HepG2 (cell line): Measurements from ENCODE around the gene ZNF280A. TPM values are rescaled to one million over a fixed set of nuclear protein-coding genes. Genes with fewer than 3 reads are reported as not detected.

Experiments used
- BHLHE40 ChIP-seq: IDR thresholded peaks from 2 replicates; pipeline ENCODE4 v1.6.1; 2011; ENCODE audit warnings: low read length, improper control_type of control experiment
- GABPA ChIP-seq, 2 experiments: IDR thresholded peaks; 2 replicates each; pipeline ENCODE4 v1.6.1; 2011 to 2016; ENCODE audit warnings: low read depth in 2 of 2, low read length in 1 of 2, missing biosample characterization in 1 of 2, missing genetic modification characterization in 1 of 2
- GPBP1L1 ChIP-seq: sonication (generic); formaldehyde crosslinking; IDR thresholded peaks from 2 replicates; pipeline ENCODE4 v1.5.0; 2020; ENCODE audit warnings: mild to moderate bottlenecking, missing genetic modification reagents
- HDAC6 ChIP-seq: fragments of 200-600 bp; sonication (generic); IDR thresholded peaks from 2 replicates; pipeline ENCODE4 v1.7.0; 2017; ENCODE audit warnings: mild to moderate bottlenecking, antibody characterized with exemption, low read length, low read depth
- HMGXB3 ChIP-seq: sonication (generic); formaldehyde crosslinking; IDR thresholded peaks from 2 replicates; pipeline ENCODE4 v1.4.0; 2020; ENCODE audit warnings: missing genetic modification reagents, borderline replicate concordance
- PRMT3 ChIP-seq: sonication (generic); formaldehyde crosslinking; IDR thresholded peaks from 2 replicates; pipeline ENCODE4 v1.8.1; 2022; ENCODE audit warnings: low read depth, mild to moderate bottlenecking, moderate library complexity, missing genetic modification reagents, borderline replicate concordance
- SALL2 ChIP-seq: sonication (generic); formaldehyde crosslinking; IDR thresholded peaks from 2 replicates; pipeline ENCODE4 v1.8.1; 2023; ENCODE audit warnings: mild to moderate bottlenecking, missing genetic modification reagents, inconsistent platforms
- SP2 ChIP-seq: sonication (generic); formaldehyde crosslinking; IDR thresholded peaks from 2 replicates; pipeline ENCODE4 v1.5.1; 2020; ENCODE audit warnings: mild to moderate bottlenecking, missing genetic modification reagents
- STAG1 ChIP-seq: sonication (generic); formaldehyde crosslinking; IDR thresholded peaks from 2 replicates; pipeline ENCODE4 v1.4.0; 2020; ENCODE audit warnings: missing genetic modification reagents
- TAF1 ChIP-seq: sonication (generic); formaldehyde crosslinking; IDR thresholded peaks from 2 replicates; pipeline ENCODE4 v1.4.0; 2020; ENCODE audit warnings: missing genetic modification reagents
- UBTF ChIP-seq: sonication (generic); formaldehyde crosslinking; IDR thresholded peaks from 2 replicates; pipeline ENCODE4 v1.4.0; 2020; ENCODE audit warnings: mild to moderate bottlenecking, missing genetic modification reagents
- ZKSCAN8 ChIP-seq: IDR thresholded peaks from 2 replicates; pipeline ENCODE4 v1.6.1; 2016; ENCODE audit warnings: borderline replicate concordance, missing genetic modification reagents, missing compliant biosample characterization
- ZNF343 ChIP-seq: sonication (generic); formaldehyde crosslinking; IDR thresholded peaks from 2 replicates; pipeline ENCODE4 v1.4.0; 2020; ENCODE audit warnings: mild to moderate bottlenecking, missing genetic modification reagents
- ZNF354B ChIP-seq: sonication (generic); formaldehyde crosslinking; IDR thresholded peaks from 2 replicates; pipeline ENCODE4 v1.8.0; 2022; ENCODE audit warnings: mild to moderate bottlenecking, missing genetic modification reagents
- ZNF619 ChIP-seq: sonication (generic); formaldehyde crosslinking; IDR thresholded peaks from 2 replicates; pipeline ENCODE4 v1.4.0; 2020; ENCODE audit warnings: mild to moderate bottlenecking, missing genetic modification reagents
- polyA plus RNA-seq, 8 experiments: library from polyadenylated mRNA; depleted of rRNA in 3 of 8; stranded (reverse) in 7 of 8; unstranded in 1 of 8; fragments of >200 nt; fragmentation: Illumina TruSeq in 4 of 8; extraction: Trizol in 4 of 8; gene quantifications; 2 replicates each; pipeline versions ENCODE4 v1.2.1 to v1.2.3, GENCODE V29; 2011 to 2016; ENCODE audit warnings: low read depth in 4 of 8, missing spikeins in 1 of 8, mixed read lengths in 1 of 8; ENCODE audit not compliant: insufficient read depth in 1 of 8
- total RNA-seq, 5 experiments: library from RNA; depleted of rRNA; stranded (reverse); fragments of >200 nt; fragmentation: Illumina TruSeq; extraction: Trizol; gene quantifications; 2 replicates each; pipeline ENCODE4 v1.2.3, GENCODE V29; 2016; ENCODE audit warnings: low read depth in 1 of 5
- TF ChIP-seq, protein P1 (sequence below): IDR thresholded peaks from 2 replicates; pipeline ENCODE4 v1.6.1; 2016; ENCODE audit warnings: control low read depth

ZNF280A gene
- total and polyA plus RNA-seq, 2 of the 13 experiments (the other 11 are each of a cell fraction or from before 2014, with no cell fraction given) = 1.4 to 2.9 TPM

GRCh38 chr22:22558972-22559603, 39.0 kb upstream of the ZNF280A start, which contains the start of gene PRAME (continued):
- TF ChIP-seq GABPA (IDR thresholded peaks at IDR 0.05; ENCODE audit: low read depth, low read length) (peak; percentile 26; the same call in 1 of the 2 replicates), GABPA (CRISPR knock-in tag; IDR thresholded peaks at IDR 0.05; ENCODE audit: low read depth) (peak; percentile 71), ZNF343 (CRISPR knock-in tag) (no peak), ZNF619 (no peak), GPBP1L1 (no peak), BHLHE40 (no peak), ZNF354B (CRISPR knock-in tag) (no peak), SALL2 (no peak), TAF1 (CRISPR knock-in tag) (no peak), STAG1 (CRISPR knock-in tag) (peak; percentile 16; the same call in 1 of the 2 replicates), HMGXB3 (CRISPR knock-in tag) (no peak), UBTF (CRISPR knock-in tag) (peak; percentile 37; the same call in 1 of the 2 replicates), SP2 (CRISPR knock-in tag) (no peak), PRMT3 (CRISPR knock-in tag) (no peak), HDAC6 (no peak), ZKSCAN8 (CRISPR knock-in tag) (no peak)
- TF ChIP-seq, protein P1, sequence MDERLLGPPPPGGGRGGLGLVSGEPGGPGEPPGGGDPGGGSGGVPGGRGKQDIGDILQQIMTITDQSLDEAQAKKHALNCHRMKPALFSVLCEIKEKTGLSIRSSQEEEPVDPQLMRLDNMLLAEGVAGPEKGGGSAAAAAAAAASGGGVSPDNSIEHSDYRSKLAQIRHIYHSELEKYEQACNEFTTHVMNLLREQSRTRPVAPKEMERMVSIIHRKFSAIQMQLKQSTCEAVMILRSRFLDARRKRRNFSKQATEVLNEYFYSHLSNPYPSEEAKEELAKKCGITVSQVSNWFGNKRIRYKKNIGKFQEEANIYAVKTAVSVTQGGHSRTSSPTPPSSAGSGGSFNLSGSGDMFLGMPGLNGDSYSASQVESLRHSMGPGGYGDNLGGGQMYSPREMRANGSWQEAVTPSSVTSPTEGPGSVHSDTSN (CRISPR knock-in tag) = no peak
